CD4-positive, alpha-beta T cell treated with Interleukin-1 beta for 1 hour (primary cell): ENCODE measurements around the gene TBC1D3.
"Not testable (repeated sequence)": the region's sequence is repeated elsewhere in the genome, so short reads cannot be mapped to it uniquely, and the experiment has no call there.

ENCODE experiments used
- DNase-seq, 2 donors: peaks; one replicate each; pipeline ENCODE4 v3.0.0-alpha.2; 2020 to 2022

TBC1D3 gene

DNA sequence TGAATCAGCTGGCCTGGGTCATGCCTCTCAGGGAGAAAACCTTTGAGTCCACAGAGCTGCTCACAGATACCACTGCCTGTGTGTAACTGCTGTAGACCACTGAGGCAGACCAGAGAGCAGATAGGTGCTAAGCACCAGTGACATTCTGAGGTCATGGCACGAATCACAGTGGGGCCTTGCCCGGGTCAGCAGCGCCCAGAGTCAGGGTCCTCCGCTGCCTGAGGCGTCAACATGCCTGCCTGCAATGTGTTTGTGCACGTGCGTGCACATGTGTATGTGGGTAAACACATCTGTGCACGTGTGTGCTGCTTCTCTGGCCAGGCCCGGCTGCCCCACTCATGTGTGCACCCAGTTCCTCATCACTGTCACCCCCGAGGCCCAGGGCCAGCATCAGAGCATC lies at the start of gene TBC1D3:
Gene TBC1D3, minus strand, starts transcription at position 101 of the 400 bp plus-strand sequence. CDS start 1,526 bp downstream, outside the sequence.
- DNase-seq = not testable (repeated sequence)

DNA sequence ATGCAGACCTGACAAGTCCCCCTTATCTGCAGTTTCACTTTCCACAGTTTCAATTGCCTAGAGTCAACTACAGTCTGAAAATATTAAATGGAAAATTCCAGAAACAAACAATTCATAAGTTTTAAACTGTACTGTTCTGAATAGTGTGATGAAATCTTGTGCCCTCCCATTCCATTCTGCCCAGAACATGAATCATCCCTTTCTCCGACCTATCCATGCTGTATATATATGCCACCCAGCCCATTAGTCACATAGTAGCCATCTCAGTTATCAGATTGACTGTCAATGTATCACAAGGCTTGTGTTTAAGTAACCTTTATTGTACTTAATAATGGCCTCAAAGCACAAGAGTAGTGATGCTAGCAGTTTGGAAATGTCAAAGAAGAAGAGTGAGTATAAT lies 40.4 kb upstream of the TBC1D3 start:
- not testable (repeated sequence) for DNase-seq

DNA sequence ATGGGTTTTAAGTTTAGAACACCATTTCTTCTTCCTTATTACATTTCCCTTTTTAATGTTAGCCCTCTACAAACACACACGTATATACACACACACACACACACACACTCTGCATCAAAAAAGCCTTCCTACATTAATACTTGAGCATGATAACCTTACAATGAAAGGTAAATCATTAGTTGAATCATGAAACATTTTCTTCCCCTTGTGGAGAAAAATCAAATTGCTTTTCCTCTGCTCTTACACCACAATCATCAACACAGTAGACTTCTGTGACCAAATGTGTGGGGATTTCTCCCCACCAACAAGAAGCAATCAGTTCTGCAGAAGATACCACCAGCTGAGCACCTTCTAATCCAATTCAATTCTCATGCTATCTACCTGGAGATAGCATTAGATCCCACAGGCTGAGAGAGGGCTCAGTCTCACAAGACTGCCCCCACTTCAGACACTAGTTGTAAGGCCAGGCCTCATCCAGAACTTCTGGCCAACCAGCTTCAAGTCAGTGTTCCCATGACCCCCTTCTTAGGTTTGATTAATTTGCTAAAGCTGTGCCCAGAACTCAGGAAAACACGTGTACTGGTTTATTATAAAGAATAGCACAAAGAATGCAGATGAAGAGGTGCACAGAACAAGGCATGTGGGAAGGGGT lies 33.6 kb upstream of the TBC1D3 start:
- not testable (repeated sequence) for DNase-seq

DNA sequence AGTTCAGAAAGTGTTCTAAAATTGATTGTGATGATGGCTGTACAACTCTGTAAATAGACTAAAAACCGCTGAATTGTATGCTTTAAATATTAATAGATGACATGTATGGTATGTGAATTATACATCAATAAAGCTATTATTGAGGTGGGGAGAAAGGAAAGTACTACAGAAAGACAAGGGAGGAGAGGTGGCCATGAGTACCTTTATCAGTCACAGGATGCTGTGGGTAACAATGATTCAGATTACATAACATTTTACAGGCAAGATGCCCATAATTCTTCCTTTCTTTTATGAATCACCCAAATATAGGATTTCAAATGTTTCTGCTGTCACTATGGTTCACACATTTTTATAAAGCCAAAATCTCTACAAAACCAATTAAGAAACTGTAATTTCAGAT lies 28.5 kb upstream of the TBC1D3 start:
- DNase-seq = not testable (repeated sequence)

DNA sequence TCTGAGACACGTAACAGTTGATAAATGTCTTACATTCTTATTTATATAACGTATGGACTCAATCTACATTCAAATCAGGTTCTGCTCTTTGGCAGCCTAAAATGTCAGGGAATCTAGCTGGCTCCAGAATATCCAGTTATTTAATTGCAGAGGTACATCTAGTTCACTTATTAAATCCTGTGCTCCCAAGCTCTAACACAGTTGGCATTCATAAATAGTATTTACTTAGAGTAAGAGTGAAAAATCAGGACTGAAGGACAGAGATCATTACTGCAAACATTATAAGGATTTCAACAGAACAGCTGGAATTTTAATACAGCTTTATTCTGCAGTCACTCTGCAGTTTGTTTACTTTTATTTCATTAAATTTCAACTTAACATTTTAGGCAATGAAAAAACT lies 7.9 kb upstream of the TBC1D3 start:
- not testable (repeated sequence) for DNase-seq

DNA sequence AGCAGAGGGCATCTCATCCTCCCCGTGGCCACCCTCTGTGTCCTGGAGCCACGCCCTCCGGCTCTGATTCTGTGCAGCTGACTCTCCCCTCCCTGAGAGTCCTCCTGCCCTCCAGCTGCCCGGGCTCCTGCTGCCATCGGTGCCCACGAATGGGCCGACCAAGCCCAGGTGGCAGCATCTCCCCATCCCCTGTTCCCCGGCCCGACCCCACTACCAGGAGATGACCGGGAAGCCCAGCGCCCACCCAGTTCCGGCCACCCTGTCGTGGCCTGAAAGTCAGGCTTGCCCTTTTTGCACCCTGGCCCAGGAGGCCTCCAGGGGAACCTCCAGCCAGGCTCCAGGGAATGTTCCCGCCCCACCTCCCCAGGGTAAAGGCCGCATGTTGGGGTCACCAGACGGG lies 57.5 kb downstream of the TBC1D3 start:
- not testable (repeated sequence) for DNase-seq
